ENCODE measurements around the gene RAB11FIP5. TPM values are rescaled to one million over a fixed set of nuclear protein-coding genes. Genes with fewer than 3 reads are reported as not detected.
A peak's percentile ranks its signal among the peaks of the same experiment; 100 is the strongest.

Gene RAB11FIP5
- total and polyA plus RNA-seq, 2 of the 4 experiments (the other 2 are of a cell fraction), result 21.5 to 34.5 TPM

DNA sequence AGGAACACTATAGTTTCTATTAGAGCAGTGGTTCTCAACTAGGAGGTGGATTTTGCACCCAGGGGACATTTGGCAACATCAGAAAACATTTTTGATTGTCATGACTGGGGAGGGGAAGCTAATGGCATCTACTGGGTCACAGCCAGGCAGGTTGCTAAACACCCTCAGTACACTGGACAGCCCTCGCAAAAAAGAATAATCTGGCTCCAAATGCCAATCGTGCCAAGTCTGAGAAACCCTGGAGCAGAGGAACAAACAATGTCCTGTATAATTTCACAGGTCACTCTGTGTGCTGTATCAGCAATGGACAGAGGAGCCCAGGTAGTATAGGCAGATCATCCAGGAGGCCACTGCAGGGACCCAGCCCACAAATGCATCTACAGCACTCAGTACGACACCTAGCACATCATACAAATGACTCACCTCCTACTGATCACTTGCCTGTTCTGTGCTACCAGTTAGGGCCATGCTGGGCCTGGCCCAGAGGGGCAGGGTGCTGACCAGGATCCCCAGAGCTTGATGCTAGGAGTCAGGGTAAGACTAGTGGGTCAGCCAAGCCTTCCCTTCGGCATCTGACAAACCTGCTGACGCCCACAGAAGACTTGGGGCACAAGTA is 78.9 kb downstream of the RAB11FIP5 start:
- CTCF ChIA-PET, result no interaction called here
- DNase-seq (no peak), ATAC-seq (ENCODE audit: low read depth) (peak; percentile 40)
- in situ Hi-C loops (cut with MboI; ENCODE audit: low sequenced_read_pairs) (no loop called here), intact Hi-C loops (cut with micrococcal nuclease) (no loop called here), dilution Hi-C loops (cut with HindIII; ENCODE audit: low sequenced_read_pairs, unreplicated experiment) (no loop called here)
- Histone ChIP-seq H3K27ac (ENCODE audit: insufficient read depth, low read length) (no peak overlapping the region), H3K23ac (ENCODE audit: low read depth, low read length) (no peak overlapping the region), H2AK9ac (replicated peaks; ENCODE audit: low read depth, low read length, poor library complexity) (no peak overlapping the region), H3K4me2 (ENCODE audit: low read depth, low read length) (no peak overlapping the region), H3K79me1 (ENCODE audit: low read depth in 1 of 2, low read length in 2 of 2) (peaks cover 3 to 10% of the 10 kb centered on the region in 2 experiments; a peak in 2 of 4 replicates), H3K9me3 (ENCODE audit: control insufficient read depth, insufficient read depth, low read length) (no peaks in the 10 kb centered on the region), H3K56ac (ENCODE audit: extremely low read depth, insufficient read depth, low read length) (no peak overlapping the region), H3K14ac (replicated peaks; ENCODE audit: low read depth, low read length) (no peak overlapping the region), H4K8ac (ENCODE audit: low read depth in 2 of 2, low read length in 2 of 2) (no peak overlapping the region), H2BK120ac (ENCODE audit: low read depth, low read length) (no peak overlapping the region), H3K36me3 (ENCODE audit: control insufficient read depth, insufficient read depth, low read length) (peaks cover 5% of the 10 kb centered on the region), H3K4ac (ENCODE audit: low read depth, low read length) (no peak overlapping the region), H4K5ac (ENCODE audit: low read depth, low read length) (no peak overlapping the region), H4K20me1 (ENCODE audit: insufficient read depth, low read length) (no peaks in the 10 kb centered on the region; the same call in none of the 2 replicates), H2AFZ (replicated peaks; ENCODE audit: low read length, poor library complexity) (no peak overlapping the region), H3K18ac (ENCODE audit: low read depth, low read length) (no peak overlapping the region), H2BK20ac (ENCODE audit: low read depth, low read length) (no peak overlapping the region), H3K4me3 (ENCODE audit: insufficient read depth, low read depth, low read length) (no peak overlapping the region), H4K91ac (ENCODE audit: insufficient read depth, low read depth, low read length) (no peak overlapping the region), H3K4me1 (ENCODE audit: control insufficient read depth, insufficient read depth, low read length) (no peaks in the 10 kb centered on the region), H3K9me1 (ENCODE audit: insufficient read depth, low read length) (peaks cover 9% of the 10 kb centered on the region; the same call in 1 of the 2 replicates), H3K27me3 (ENCODE audit: control insufficient read depth, insufficient read depth, low read length) (no peaks in the 10 kb centered on the region), H3K9ac (ENCODE audit: low read depth, low read length) (no peak overlapping the region), H2BK15ac (ENCODE audit: low read depth, low read length) (no peak overlapping the region), H2AK5ac (ENCODE audit: low read depth, low read length) (no peak overlapping the region), H2BK5ac (ENCODE audit: low read depth, low read length, poor library complexity, severe bottlenecking) (no peak overlapping the region)
- BruUV-seq (replicated peaks), result no TSS peak
- no peak for TF ChIP-seq CTCF (conservative IDR thresholded peaks at IDR 0.05; ENCODE audit: low read depth, low read length)
- no peak for TF ChIP-seq USF2 (IDR thresholded peaks at IDR 0.05; ENCODE audit: low read depth, low read length)
- TF ChIP-seq POLR2A (IDR thresholded peaks at IDR 0.05; ENCODE audit: low read depth, low read length), result no peak
- no peak for TF ChIP-seq FOS (IDR thresholded peaks at IDR 0.05; ENCODE audit: low read depth, low read length)
- no peak for TF ChIP-seq ELK1 (IDR thresholded peaks at IDR 0.05; ENCODE audit: borderline replicate concordance, low read depth, low read length)
- no peak for TF ChIP-seq RAD21 (IDR thresholded peaks at IDR 0.05; ENCODE audit: low read length)
- TF ChIP-seq NFE2L2 (IDR thresholded peaks at IDR 0.05; ENCODE audit: low read depth, low read length), result no peak
- no peak for TF ChIP-seq BHLHE40 (IDR thresholded peaks at IDR 0.05; ENCODE audit: low read depth, low read length)
- TF ChIP-seq CHD1 (IDR thresholded peaks at IDR 0.05; ENCODE audit: low read depth, low read length), result no peak
- TF ChIP-seq MAZ (IDR thresholded peaks at IDR 0.05; ENCODE audit: borderline replicate concordance, low read depth, low read length), result no peak
- no peak for TF ChIP-seq SMC3 (IDR thresholded peaks at IDR 0.05; ENCODE audit: low read depth, low read length)
- TF ChIP-seq MXI1 (IDR thresholded peaks at IDR 0.05; ENCODE audit: borderline replicate concordance, low read depth, low read length), result no peak
- no peak for TF ChIP-seq RCOR1 (IDR thresholded peaks at IDR 0.05; ENCODE audit: insufficient replicate concordance, low read length)
- TF ChIP-seq MAFK (IDR thresholded peaks at IDR 0.05; ENCODE audit: low read depth, low read length), result no peak
- no peak for TF ChIP-seq CEBPB (IDR thresholded peaks at IDR 0.05; ENCODE audit: low read depth, low read length)
- 96% methylated on average over 3 of the region's 5 CpGs; no CpG with 5 or more reads in 1 of the 2 experiments for WGBS, 2 experiments (ENCODE audit: extremely low coverage in 2 of 2, insufficient read length in 1 of 2)
- POLR2A ChIA-PET (ENCODE audit: unreplicated experiment), result no interaction called here
